HG03066 (cell line): ENCODE measurements around the gene CDK10.
A peak's percentile ranks its signal among the peaks of the same experiment; 100 is the strongest.
"Not testable (repeated sequence)": the region's sequence is repeated elsewhere in the genome, so short reads cannot be mapped to it uniquely, and the experiment has no call there.

Source experiments
- ATAC-seq: cut with Tn5 transposase; IDR thresholded peaks from one replicate; pipeline ENCODE4 v1.9.1; 2021; ENCODE audit warnings: low read depth; ENCODE audit not compliant: unreplicated experiment

CDK10 gene

GRCh38 chr16:89695086-89695874, 8.8 kb downstream of the CDK10 start:
- ATAC-seq: no peak

- no peak for ATAC-seq
Observed at GRCh38 chr16:89695875-89696669, 9.6 kb downstream of the CDK10 start.

- ATAC-seq: no peak
Observed at GRCh38 chr16:89696670-89697128, 10.2 kb downstream of the CDK10 start.

- no peak for ATAC-seq
Observed at GRCh38 chr16:89697161-89697615, 10.7 kb downstream of the CDK10 start.

GRCh38 chr16:89697616-89698331, 11.3 kb downstream of the CDK10 start:
- ATAC-seq: no peak

- not testable (repeated sequence) for ATAC-seq
Observed at GRCh38 chr16:89698717-89699116, 12.2 kb downstream of the CDK10 start.

- ATAC-seq: not testable (repeated sequence)
Observed at GRCh38 chr16:89699629-89700099, 13.2 kb downstream of the CDK10 start.

GRCh38 chr16:89700100-89700648, 13.7 kb downstream of the CDK10 start:
- ATAC-seq: peak; percentile 42

GRCh38 chr16:89700649-89701424, 14.3 kb downstream of the CDK10 start:
- no peak for ATAC-seq

GRCh38 chr16:89701425-89702406, 15.2 kb downstream of the CDK10 start, which contains the start of gene SPATA2L:
TSS of gene SPATA2L (minus strand) at chr16:89701705. CDS start at chr16:89701232, 473 bp downstream.
- ATAC-seq: peak; percentile 57

GRCh38 chr16:89704281-89704680, 17.8 kb downstream of the CDK10 start:
- no peak for ATAC-seq

GRCh38 chr16:89705006-89705405, 18.5 kb downstream of the CDK10 start:
- no peak for ATAC-seq

GRCh38 chr16:89706518-89707260, 20.2 kb downstream of the CDK10 start:
- ATAC-seq: no peak

- no peak for ATAC-seq
Observed at GRCh38 chr16:89707695-89708094, 21.2 kb downstream of the CDK10 start.

- ATAC-seq: no peak
Observed at GRCh38 chr16:89708481-89708931, 22.0 kb downstream of the CDK10 start.

- no peak for ATAC-seq
Observed at GRCh38 chr16:89709166-89709565, 22.7 kb downstream of the CDK10 start.

- no peak for ATAC-seq
Observed at GRCh38 chr16:89709716-89710432, 23.4 kb downstream of the CDK10 start.
